ENCODE results near the gene MRFAP1.

DNA sequence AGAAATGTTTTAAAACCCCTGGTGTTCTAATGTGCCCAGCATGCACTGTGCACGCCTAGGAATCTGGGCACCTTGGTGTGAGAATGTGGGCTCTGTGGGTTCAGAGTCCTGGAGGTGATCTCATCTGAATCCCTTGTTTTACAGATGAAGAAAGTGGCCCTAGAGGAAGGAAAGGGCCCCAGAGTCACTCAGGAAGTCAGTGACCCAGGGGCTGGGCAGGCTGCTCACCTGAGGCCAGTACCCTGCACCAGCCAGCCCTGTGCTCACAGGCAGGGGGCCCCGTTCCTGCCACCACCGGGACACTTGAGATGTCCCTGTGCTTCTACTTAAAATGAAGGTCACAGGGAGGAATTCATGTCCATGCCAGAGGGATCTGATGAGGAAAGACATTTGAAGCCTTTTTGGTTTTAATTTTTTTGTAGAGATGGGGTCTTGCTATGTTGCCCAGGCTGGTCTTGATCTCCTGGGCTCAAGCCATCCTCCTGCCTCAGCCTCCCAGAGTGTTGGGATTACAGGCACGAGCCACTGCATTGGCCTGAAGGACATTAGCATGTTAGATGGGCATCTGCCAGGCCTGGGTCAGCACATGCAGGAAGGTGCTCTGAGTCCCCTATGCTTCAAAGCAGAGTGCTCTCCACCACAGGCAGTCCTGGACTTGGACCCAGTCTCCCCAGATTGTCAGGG, 45.8 kb downstream of the MRFAP1 start:
- TF ChIP-seq, protein P1, sequence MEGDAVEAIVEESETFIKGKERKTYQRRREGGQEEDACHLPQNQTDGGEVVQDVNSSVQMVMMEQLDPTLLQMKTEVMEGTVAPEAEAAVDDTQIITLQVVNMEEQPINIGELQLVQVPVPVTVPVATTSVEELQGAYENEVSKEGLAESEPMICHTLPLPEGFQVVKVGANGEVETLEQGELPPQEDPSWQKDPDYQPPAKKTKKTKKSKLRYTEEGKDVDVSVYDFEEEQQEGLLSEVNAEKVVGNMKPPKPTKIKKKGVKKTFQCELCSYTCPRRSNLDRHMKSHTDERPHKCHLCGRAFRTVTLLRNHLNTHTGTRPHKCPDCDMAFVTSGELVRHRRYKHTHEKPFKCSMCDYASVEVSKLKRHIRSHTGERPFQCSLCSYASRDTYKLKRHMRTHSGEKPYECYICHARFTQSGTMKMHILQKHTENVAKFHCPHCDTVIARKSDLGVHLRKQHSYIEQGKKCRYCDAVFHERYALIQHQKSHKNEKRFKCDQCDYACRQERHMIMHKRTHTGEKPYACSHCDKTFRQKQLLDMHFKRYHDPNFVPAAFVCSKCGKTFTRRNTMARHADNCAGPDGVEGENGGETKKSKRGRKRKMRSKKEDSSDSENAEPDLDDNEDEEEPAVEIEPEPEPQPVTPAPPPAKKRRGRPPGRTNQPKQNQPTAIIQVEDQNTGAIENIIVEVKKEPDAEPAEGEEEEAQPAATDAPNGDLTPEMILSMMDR (IDR thresholded peaks at IDR 0.05) = no peak
- TF ChIP-seq POLR2A (IDR thresholded peaks at IDR 0.05) = no peak

All from esophagus squamous epithelium (tissue), 4 donors.